Gastroesophageal sphincter (tissue), 4 donors: Measurements from ENCODE around the gene IQGAP2. TPM values are rescaled to one million over a fixed set of nuclear protein-coding genes. Genes with fewer than 3 reads are reported as not detected.

Experiments used
- ATAC-seq: fragments of 150-250 bp; one replicate; pipeline ENCODE4 v1.9.1; 2016; ENCODE audit warnings: mild to moderate bottlenecking, moderate library complexity
- H3K27ac ChIP-seq, 4 donors: fragments of 200-600 bp; sonication (generic) in 3 of 4; 1 replicate in 3 of 4; 2 replicates in 1 of 4; pipeline ENCODE4 v1.5.1; 2016 to 2019
- H3K27me3 ChIP-seq: fragments of 200-600 bp; sonication (generic); one replicate; pipeline ENCODE4 v1.5.1; 2019
- H3K36me3 ChIP-seq, 2 donors: fragments of 200-600 bp; sonication (generic); one replicate each; pipeline ENCODE4 v1.5.1; 2019; ENCODE audit warnings: control low read depth in 1 of 2
- H3K4me1 ChIP-seq, 3 donors: fragments of 200-600 bp; sonication (generic); 1 replicate in 2 of 3; 2 replicates in 1 of 3; pipeline ENCODE4 v1.5.1; 2016 to 2019; ENCODE audit warnings: control low read depth in 2 of 3
- H3K4me3 ChIP-seq, 2 donors: fragments of 200-600 bp; sonication (generic); one replicate each; pipeline ENCODE4 v1.5.1; 2019; ENCODE audit warnings: mild to moderate bottlenecking in 1 of 2, moderate library complexity in 1 of 2
- H3K9me3 ChIP-seq, 3 donors: fragments of 200-600 bp; sonication (generic); one replicate each; pipeline ENCODE4 v1.5.1; 2017 to 2019; ENCODE audit warnings: control low read depth in 2 of 3
- CTCF ChIP-seq, 4 experiments: fragments of 200-600 bp in 2 of 4; fragments of 450-650 bp in 2 of 4; sonication (generic) in 1 of 4; IDR thresholded peaks; one replicate each; pipeline ENCODE4 v1.5.1; 2017 to 2019; ENCODE audit warnings: antibody characterized with exemption in 4 of 4, mild to moderate bottlenecking in 2 of 4, moderate library complexity in 2 of 4
- EP300 ChIP-seq: sonication (generic); formaldehyde crosslinking; IDR thresholded peaks from one replicate; pipeline ENCODE4 v1.6.1; 2017; ENCODE audit warnings: antibody characterized with exemption, mild to moderate bottlenecking
- POLR2A ChIP-seq, 2 donors: fragments of 450-650 bp; IDR thresholded peaks; one replicate each; pipeline ENCODE4 v1.6.1; 2017; ENCODE audit warnings: antibody characterized with exemption in 2 of 2, mild to moderate bottlenecking in 2 of 2, moderate library complexity in 1 of 2
- POLR2AphosphoS5 ChIP-seq: sonication (generic); formaldehyde crosslinking; IDR thresholded peaks from one replicate; pipeline ENCODE4 v1.6.1; 2017; ENCODE audit warnings: antibody characterized with exemption
- WGBS, 2 donors: methylation state at CpG; one replicate each; pipeline ENCODE4 v1.1.5; 2018; ENCODE audit warnings: low coverage in 1 of 2; 5-methylcytosine and 5-hydroxymethylcytosine counted together
- total RNA-seq, 4 donors: library from RNA; depleted of rRNA; stranded (reverse); fragments of >200 nt; gene quantifications; one replicate each; pipeline ENCODE4 v1.1.0, GENCODE V29; 2016

IQGAP2 gene
- total RNA-seq, 4 donors from 2014 or later, result 15.7 to 34.4 (median 25.8) TPM

- Histone ChIP-seq H3K4me3 (no peak overlapping the region), H3K27me3 (no peaks in the 10 kb centered on the region), H3K4me1 (no peaks in the 10 kb centered on the region), H3K27ac (no peak overlapping the region), H3K36me3 (no peaks in the 10 kb centered on the region), H3K9me3 (no peaks in the 10 kb centered on the region)
- ATAC-seq, result no peak
- TF ChIP-seq POLR2AphosphoS5 (no peak), POLR2A (IDR thresholded peaks at IDR 0.05) (no peak), EP300 (no peak), CTCF (IDR thresholded peaks at IDR 0.05) (no peak)
- WGBS, 2 donors, result 89 to 90% methylated on average over 4 of the region's 4 CpGs
Measured at GRCh38 chr5:76456258-76456657, 53.2 kb downstream of the IQGAP2 start.

GRCh38 chr5:76457674-76458485 is 54.8 kb downstream of the IQGAP2 start:
- no peak overlapping the region for H3K27ac ChIP-seq
- TF ChIP-seq CTCF (IDR thresholded peaks at IDR 0.05) (no peak), POLR2A (IDR thresholded peaks at IDR 0.05) (no peak), EP300 (no peak), POLR2AphosphoS5 (no peak)
- no peaks in the 10 kb centered on the region for H3K36me3 ChIP-seq
- H3K4me3 ChIP-seq, result no peak overlapping the region
- no peaks in the 10 kb centered on the region for H3K27me3 ChIP-seq
- no peaks in the 10 kb centered on the region for H3K4me1 ChIP-seq
- no peaks in the 10 kb centered on the region for H3K9me3 ChIP-seq
- WGBS, 2 donors, result 52 to 62% methylated on average over 3 to 4 of the region's 4 CpGs
- ATAC-seq, result no peak

GRCh38 chr5:76458486-76458830 is 55.4 kb downstream of the IQGAP2 start:
- ATAC-seq, result no peak
- no peak overlapping the region for H3K4me3 ChIP-seq
- H3K9me3 ChIP-seq, result no peaks in the 10 kb centered on the region
- H3K27ac ChIP-seq, result no peak overlapping the region
- no peaks in the 10 kb centered on the region for H3K36me3 ChIP-seq
- WGBS, 2 donors, result 92 to 100% methylated on average over 1 of the region's 1 CpG
- no peaks in the 10 kb centered on the region for H3K27me3 ChIP-seq
- TF ChIP-seq CTCF (IDR thresholded peaks at IDR 0.05) (no peak), POLR2AphosphoS5 (no peak), EP300 (no peak), POLR2A (IDR thresholded peaks at IDR 0.05) (no peak)
- H3K4me1 ChIP-seq, result no peaks in the 10 kb centered on the region

- Histone ChIP-seq H3K36me3 (no peaks in the 10 kb centered on the region), H3K4me1 (no peaks in the 10 kb centered on the region), H3K4me3 (no peak overlapping the region), H3K27ac (no peak overlapping the region), H3K27me3 (no peaks in the 10 kb centered on the region), H3K9me3 (no peaks in the 10 kb centered on the region)
- no peak for TF ChIP-seq POLR2AphosphoS5
- TF ChIP-seq CTCF (IDR thresholded peaks at IDR 0.05), result no peak
- no peak for TF ChIP-seq EP300
- TF ChIP-seq POLR2A (IDR thresholded peaks at IDR 0.05), result no peak
- no peak for ATAC-seq
- WGBS, 2 donors, result 90 to 96% methylated on average over 2 to 3 of the region's 3 CpGs
Measured at GRCh38 chr5:76460104-76460503, 57.0 kb downstream of the IQGAP2 start.

- TF ChIP-seq POLR2AphosphoS5 (no peak), CTCF (IDR thresholded peaks at IDR 0.05) (no peak), EP300 (no peak), POLR2A (IDR thresholded peaks at IDR 0.05) (no peak)
- no peaks in the 10 kb centered on the region for H3K27me3 ChIP-seq
- no peaks in the 10 kb centered on the region for H3K9me3 ChIP-seq
- H3K4me3 ChIP-seq, result no peak overlapping the region
- no peaks in the 10 kb centered on the region for H3K36me3 ChIP-seq
- WGBS, 2 donors, result 74 to 87% methylated on average over 6 to 7 of the region's 7 CpGs
- no peak overlapping the region for H3K27ac ChIP-seq
- ATAC-seq, result no peak
- no peaks in the 10 kb centered on the region for H3K4me1 ChIP-seq
Measured at GRCh38 chr5:76462097-76462667, 59.1 kb downstream of the IQGAP2 start.
